ENCODE data around the gene ZNF605.
"Not testable (repeated sequence)": the region's sequence is repeated elsewhere in the genome, so short reads cannot be mapped to it uniquely, and the experiment has no call there.

Gene ZNF605

DNA sequence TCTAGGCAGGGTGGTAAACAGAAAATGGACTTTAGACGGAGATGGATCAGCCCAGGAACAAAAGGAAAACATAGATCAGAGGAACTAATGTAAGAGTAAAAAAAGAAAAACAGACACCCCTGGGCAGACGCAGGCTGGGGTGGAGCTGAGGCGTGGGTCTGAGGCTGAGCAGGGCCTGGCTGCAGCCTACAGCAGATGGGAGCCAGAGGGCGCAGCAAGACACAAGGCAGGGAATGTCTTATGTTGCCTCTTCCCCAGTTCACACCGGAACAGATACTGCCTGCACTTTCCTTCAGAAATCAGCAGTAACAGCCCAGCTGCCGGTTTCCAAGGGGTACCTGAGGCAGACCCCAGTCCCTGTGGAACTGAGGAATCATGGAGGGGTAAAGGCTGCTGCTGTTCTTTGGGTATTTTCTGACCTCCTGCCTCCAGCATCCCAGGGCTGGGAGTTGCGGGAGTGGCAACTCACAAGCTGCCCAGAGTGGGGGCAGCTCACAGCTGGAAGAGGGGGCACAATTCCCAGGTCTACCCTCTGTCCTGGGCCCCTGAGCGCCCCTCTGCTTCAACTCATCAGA lies 9.8 kb downstream of the ZNF605 start:
- H3K9me3 ChIP-seq (ENCODE audit: control insufficient read depth, low read depth, low read length), result peaks cover 68% of the 10 kb centered on the region
- H3K36me3 ChIP-seq (ENCODE audit: control insufficient read depth, low read depth, low read length), result peaks cover 25% of the 10 kb centered on the region

DNA sequence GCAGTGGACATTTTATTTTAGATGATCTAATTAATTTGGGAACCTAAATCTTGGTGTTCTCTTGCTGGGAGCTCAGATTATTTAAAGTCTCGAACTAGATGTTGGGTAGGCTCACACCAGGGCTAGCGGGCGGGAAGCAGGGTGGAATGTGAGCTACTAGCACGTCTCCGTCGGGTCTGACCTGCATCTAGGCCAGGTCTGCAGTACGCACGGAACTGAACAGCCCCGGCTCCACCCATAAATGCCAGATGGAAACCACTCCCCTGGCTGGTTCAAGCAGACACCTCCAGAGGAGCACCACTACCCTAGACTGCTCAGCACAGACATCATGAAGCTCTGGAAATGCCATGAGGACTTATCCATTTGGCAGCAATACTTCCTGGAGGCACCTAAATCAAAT lies 10.3 kb downstream of the ZNF605 start:
- Histone ChIP-seq H3K36me3 (ENCODE audit: control insufficient read depth, low read depth, low read length) (peaks cover 27% of the 10 kb centered on the region), H3K9ac (ENCODE audit: low read length) (no peak overlapping the region), H3K27ac (ENCODE audit: low read length) (no peak overlapping the region), H3K4me1 (ENCODE audit: control insufficient read depth, low read depth, low read length) (no peaks in the 10 kb centered on the region), H3K4me3 (ENCODE audit: low read length) (no peak overlapping the region), H3K9me3 (ENCODE audit: control insufficient read depth, low read depth, low read length) (peaks cover 63% of the 10 kb centered on the region), H3K27me3 (ENCODE audit: control insufficient read depth, insufficient read depth, low read length) (no peaks in the 10 kb centered on the region)

More for the DNA sequence above, 9.8 kb downstream of the ZNF605 start:
- H3K27ac ChIP-seq (ENCODE audit: low read length), result no peak overlapping the region
- H3K4me3 ChIP-seq (ENCODE audit: low read length), result no peak overlapping the region
- no peaks in the 10 kb centered on the region for H3K4me1 ChIP-seq (ENCODE audit: control insufficient read depth, low read depth, low read length)
- no peaks in the 10 kb centered on the region for H3K27me3 ChIP-seq (ENCODE audit: control insufficient read depth, insufficient read depth, low read length)
- no peak overlapping the region for H3K9ac ChIP-seq (ENCODE audit: low read length)

GRCh38 chr12:132942611-132943010 lies 13.5 kb downstream of the ZNF605 start:
- H3K36me3 ChIP-seq (ENCODE audit: control insufficient read depth, low read depth, low read length), result peaks cover 27% of the 10 kb centered on the region
- H3K4me1 ChIP-seq (ENCODE audit: control insufficient read depth, low read depth, low read length), result no peaks in the 10 kb centered on the region
- no peaks in the 10 kb centered on the region for H3K27me3 ChIP-seq (ENCODE audit: control insufficient read depth, insufficient read depth, low read length)
- H3K9me3 ChIP-seq (ENCODE audit: control insufficient read depth, low read depth, low read length), result peaks cover 36% of the 10 kb centered on the region
- no peak overlapping the region for H3K9ac ChIP-seq (ENCODE audit: low read length)
- H3K4me3 ChIP-seq (ENCODE audit: low read length), result no peak overlapping the region
- H3K27ac ChIP-seq (ENCODE audit: low read length), result no peak overlapping the region

- H3K9me3 ChIP-seq (ENCODE audit: control insufficient read depth, low read depth, low read length), result peaks cover 36% of the 10 kb centered on the region
- no peak overlapping the region for H3K4me3 ChIP-seq (ENCODE audit: low read length)
- H3K27ac ChIP-seq (ENCODE audit: low read length), result no peak overlapping the region
- H3K9ac ChIP-seq (ENCODE audit: low read length), result no peak overlapping the region
- H3K4me1 ChIP-seq (ENCODE audit: control insufficient read depth, low read depth, low read length), result no peaks in the 10 kb centered on the region
- H3K36me3 ChIP-seq (ENCODE audit: control insufficient read depth, low read depth, low read length), result peaks cover 27% of the 10 kb centered on the region
- H3K27me3 ChIP-seq (ENCODE audit: control insufficient read depth, insufficient read depth, low read length), result no peaks in the 10 kb centered on the region
These were observed 14.7 kb downstream of the ZNF605 start for GRCh38 chr12:132941336-132941954.

GRCh38 chr12:132940071-132940719 lies 15.9 kb downstream of the ZNF605 start:
- no peak overlapping the region for H3K9ac ChIP-seq (ENCODE audit: low read length)
- H3K27me3 ChIP-seq (ENCODE audit: control insufficient read depth, insufficient read depth, low read length), result no peaks in the 10 kb centered on the region
- H3K36me3 ChIP-seq (ENCODE audit: control insufficient read depth, low read depth, low read length), result peaks cover 27% of the 10 kb centered on the region
- H3K4me3 ChIP-seq (ENCODE audit: low read length), result no peak overlapping the region
- no peaks in the 10 kb centered on the region for H3K4me1 ChIP-seq (ENCODE audit: control insufficient read depth, low read depth, low read length)
- no peak overlapping the region for H3K27ac ChIP-seq (ENCODE audit: low read length)
- peaks cover 32% of the 10 kb centered on the region for H3K9me3 ChIP-seq (ENCODE audit: control insufficient read depth, low read depth, low read length)

DNA sequence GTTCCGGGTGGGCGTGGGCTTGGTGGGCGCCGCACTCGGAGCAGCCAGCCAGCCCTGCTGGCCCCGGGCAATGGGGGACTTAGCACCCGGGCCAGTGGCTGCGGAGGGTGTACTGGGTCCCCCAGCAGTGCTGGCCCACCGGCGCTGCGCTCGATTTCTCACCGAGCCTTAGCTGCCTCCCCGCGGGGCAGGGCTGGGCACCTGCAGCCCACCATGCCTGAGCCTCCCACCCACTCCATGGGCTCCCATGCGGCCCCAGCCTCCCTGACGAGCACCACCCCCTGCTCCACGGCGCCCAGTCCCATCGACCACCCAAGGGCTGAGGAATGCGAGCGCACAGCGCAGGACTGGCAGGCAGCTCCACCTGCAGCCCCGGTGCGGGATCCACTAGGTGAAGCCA lies 17.3 kb downstream of the ZNF605 start:
- not testable (repeated sequence) for H3K27ac ChIP-seq (ENCODE audit: low read length); H3K4me1 ChIP-seq (ENCODE audit: control insufficient read depth, low read depth, low read length); H3K27me3 ChIP-seq (ENCODE audit: control insufficient read depth, insufficient read depth, low read length); H3K9ac ChIP-seq (ENCODE audit: low read length); H3K4me3 ChIP-seq (ENCODE audit: low read length)
- Histone ChIP-seq H3K9me3 (ENCODE audit: control insufficient read depth, low read depth, low read length) (peaks cover 33% of the 10 kb centered on the region), H3K36me3 (ENCODE audit: control insufficient read depth, low read depth, low read length) (peaks cover 18% of the 10 kb centered on the region)

GRCh38 chr12:132937476-132937875 lies 18.6 kb downstream of the ZNF605 start:
- Histone ChIP-seq H3K9me3 (ENCODE audit: control insufficient read depth, low read depth, low read length) (peaks cover 43% of the 10 kb centered on the region), H3K9ac (ENCODE audit: low read length) (no peak overlapping the region), H3K36me3 (ENCODE audit: control insufficient read depth, low read depth, low read length) (peaks cover 10% of the 10 kb centered on the region), H3K27ac (ENCODE audit: low read length) (no peak overlapping the region), H3K4me1 (ENCODE audit: control insufficient read depth, low read depth, low read length) (no peaks in the 10 kb centered on the region), H3K4me3 (ENCODE audit: low read length) (no peak overlapping the region), H3K27me3 (ENCODE audit: control insufficient read depth, insufficient read depth, low read length) (no peaks in the 10 kb centered on the region)

- not testable (repeated sequence) for H3K4me1 ChIP-seq (ENCODE audit: control insufficient read depth, low read depth, low read length); H3K9ac ChIP-seq (ENCODE audit: low read length); H3K27ac ChIP-seq (ENCODE audit: low read length); H3K36me3 ChIP-seq (ENCODE audit: control insufficient read depth, low read depth, low read length); H3K27me3 ChIP-seq (ENCODE audit: control insufficient read depth, insufficient read depth, low read length); H3K4me3 ChIP-seq (ENCODE audit: low read length)
- peaks cover 40% of the 10 kb centered on the region for H3K9me3 ChIP-seq (ENCODE audit: control insufficient read depth, low read depth, low read length)
These were observed 19.2 kb downstream of the ZNF605 start for GRCh38 chr12:132936921-132937320.

GRCh38 chr12:132936163-132936562 lies 19.9 kb downstream of the ZNF605 start:
- Histone ChIP-seq H3K4me3 (ENCODE audit: low read length) (no peak overlapping the region), H3K36me3 (ENCODE audit: control insufficient read depth, low read depth, low read length) (no peaks in the 10 kb centered on the region), H3K9ac (ENCODE audit: low read length) (no peak overlapping the region), H3K4me1 (ENCODE audit: control insufficient read depth, low read depth, low read length) (no peaks in the 10 kb centered on the region), H3K9me3 (ENCODE audit: control insufficient read depth, low read depth, low read length) (peaks cover 37% of the 10 kb centered on the region), H3K27me3 (ENCODE audit: control insufficient read depth, insufficient read depth, low read length) (no peaks in the 10 kb centered on the region), H3K27ac (ENCODE audit: low read length) (no peak overlapping the region)

DNA sequence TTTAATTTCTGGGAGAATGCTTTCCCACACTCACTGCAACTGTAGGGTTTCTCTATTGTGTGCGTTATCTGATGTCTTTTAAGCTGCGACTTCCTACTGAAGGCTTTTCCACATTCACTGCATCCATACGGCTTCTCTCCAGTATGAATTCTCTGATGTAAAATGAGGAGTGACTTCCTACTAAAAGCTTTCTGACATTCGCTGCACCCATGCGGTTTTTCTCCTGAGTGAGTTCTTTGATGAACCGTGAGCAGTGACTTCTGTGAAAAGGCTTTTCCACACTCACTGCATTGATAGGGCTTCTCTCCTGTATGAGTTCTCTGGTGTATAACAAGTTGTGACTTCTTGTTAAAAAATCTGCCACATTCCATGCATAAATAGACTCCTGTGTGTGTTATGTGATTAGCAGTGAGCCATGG lies 29.7 kb downstream of the ZNF605 start:
- Histone ChIP-seq H3K36me3 (ENCODE audit: control insufficient read depth, low read depth, low read length) (peaks cover 3% of the 10 kb centered on the region), H3K4me1 (ENCODE audit: control insufficient read depth, low read depth, low read length) (no peaks in the 10 kb centered on the region), H3K9ac (ENCODE audit: low read length) (no peak overlapping the region), H3K27ac (ENCODE audit: low read length) (no peak overlapping the region), H3K4me3 (ENCODE audit: low read length) (peak overlapping the region; percentile 4), H3K9me3 (ENCODE audit: control insufficient read depth, low read depth, low read length) (peaks cover 88% of the 10 kb centered on the region), H3K27me3 (ENCODE audit: control insufficient read depth, insufficient read depth, low read length) (no peaks in the 10 kb centered on the region)

DNA sequence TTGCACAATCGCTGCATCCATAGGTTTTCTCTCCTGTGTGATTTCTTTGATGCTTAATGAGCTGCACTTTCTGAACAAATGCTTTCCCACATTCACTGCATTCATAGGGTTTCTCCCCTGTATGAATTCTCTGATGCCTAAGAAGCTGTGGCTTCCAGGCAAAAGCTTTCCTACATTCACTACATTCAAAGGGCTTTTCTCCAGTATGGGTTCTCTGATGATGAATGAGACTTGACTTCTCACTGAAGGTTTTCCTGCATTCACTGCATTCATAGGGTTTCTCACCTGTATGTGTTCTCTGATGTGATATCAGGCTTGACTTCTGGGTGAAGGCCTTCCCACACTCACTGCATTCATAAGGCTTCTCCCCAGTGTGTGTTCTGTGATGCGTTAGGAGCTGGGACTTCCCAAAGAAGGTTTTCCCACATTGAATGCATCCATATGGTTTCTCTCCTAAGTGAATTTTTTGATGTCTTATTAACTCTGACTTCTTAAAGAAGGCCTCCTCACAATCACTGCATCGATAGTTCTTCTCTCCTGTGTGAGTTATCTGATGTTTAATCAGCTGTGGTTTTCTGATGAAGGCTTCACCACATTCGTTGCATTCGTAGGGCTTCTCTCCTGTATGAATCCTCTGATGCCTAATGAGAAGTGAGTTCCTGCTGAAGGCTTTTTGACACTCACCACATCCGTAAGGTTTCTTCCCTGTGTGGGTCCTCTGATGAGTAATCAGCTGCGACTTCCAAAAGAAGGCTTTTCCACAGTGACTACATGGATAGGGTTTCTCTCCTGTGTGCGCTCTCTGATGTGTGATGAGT lies 30.3 kb downstream of the ZNF605 start:
- Histone ChIP-seq H3K9me3 (ENCODE audit: control insufficient read depth, low read depth, low read length) (peaks cover 88% of the 10 kb centered on the region), H3K9ac (ENCODE audit: low read length) (no peak overlapping the region), H3K27ac (ENCODE audit: low read length) (no peak overlapping the region), H3K4me1 (ENCODE audit: control insufficient read depth, low read depth, low read length) (no peaks in the 10 kb centered on the region), H3K36me3 (ENCODE audit: control insufficient read depth, low read depth, low read length) (peaks cover 3% of the 10 kb centered on the region), H3K27me3 (ENCODE audit: control insufficient read depth, insufficient read depth, low read length) (no peaks in the 10 kb centered on the region), H3K4me3 (ENCODE audit: low read length) (no peak overlapping the region)
